ENCODE data around the gene MRPL12. TPM values are rescaled to one million over a fixed set of nuclear protein-coding genes. Genes with fewer than 3 reads are reported as not detected.

The MRPL12 gene
- total and polyA plus RNA-seq, 9 of the 15 experiments (the other 6 are each of a cell fraction or from before 2014, with no cell fraction given) = 0.94 to 338 (median 100) TPM

DNA sequence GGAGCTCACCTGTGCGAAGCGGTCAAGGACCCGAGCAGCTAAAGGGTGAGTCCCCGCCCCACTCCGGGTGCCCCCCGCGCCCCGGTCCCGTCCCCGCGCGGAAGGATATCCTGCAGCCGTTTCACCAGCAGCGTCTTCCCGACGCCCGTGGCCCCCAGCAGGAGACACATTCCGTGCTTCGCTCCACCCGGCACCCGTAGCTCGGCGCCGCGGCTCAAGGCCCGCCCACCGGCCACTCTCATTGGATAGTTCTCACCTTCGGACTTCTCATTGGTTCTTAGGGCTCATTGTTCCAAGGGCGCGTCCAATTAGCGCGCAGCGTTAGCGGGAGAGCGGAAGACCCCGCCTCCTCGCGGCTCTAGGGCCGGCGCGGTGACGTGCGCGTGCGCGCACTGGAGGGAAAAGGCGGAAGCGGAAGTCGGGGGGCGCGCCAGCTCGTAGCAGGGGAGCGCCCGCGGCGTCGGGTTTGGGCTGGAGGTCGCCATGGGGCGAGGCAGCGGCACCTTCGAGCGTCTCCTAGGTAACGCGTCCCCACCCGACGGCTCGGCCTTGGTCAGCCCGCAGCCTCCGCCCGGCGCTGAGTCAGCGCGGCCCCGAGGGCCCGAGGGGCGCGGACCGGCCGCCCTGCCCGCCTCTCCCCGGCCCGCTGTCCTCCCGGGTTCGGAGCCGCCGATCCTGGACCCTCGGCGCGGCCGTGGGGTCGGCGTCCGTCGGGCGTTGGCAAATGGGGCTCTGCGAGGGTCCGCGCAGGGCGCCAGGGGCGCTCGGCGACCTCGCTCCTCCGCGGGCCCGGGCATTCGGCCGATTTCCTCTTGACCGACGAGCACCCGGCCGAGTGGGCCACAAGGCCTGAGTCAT, 19.4 kb upstream of the MRPL12 start, which contains the start of the genes ARL16 and HGS (continued):
- TF ChIP-seq PTTG1 (tag; IDR thresholded peaks at IDR 0.05; ENCODE audit: low read depth) = no peak
- TF ChIP-seq DACH1 (IDR thresholded peaks at IDR 0.05; ENCODE audit: partially characterized antibody) = no peak
- no peak for TF ChIP-seq ZNF408 (CRISPR knock-in tag; IDR thresholded peaks at IDR 0.05; ENCODE audit: low read depth)
- TF ChIP-seq ZNF699 (CRISPR knock-in tag; IDR thresholded peaks at IDR 0.05; ENCODE audit: insufficient replicate concordance) = no peak
- no peak for TF ChIP-seq NFIC (IDR thresholded peaks at IDR 0.05)
- peak; percentile 91 for TF ChIP-seq SP1 (CRISPR knock-in tag; IDR thresholded peaks at IDR 0.05)
- TF ChIP-seq TSHZ1 (CRISPR knock-in tag; IDR thresholded peaks at IDR 0.05) = no peak
- no peak for TF ChIP-seq PTRF (tag; IDR thresholded peaks at IDR 0.05)
- 0 out of 2 replicates have a peak, but pooled peaks have one; percentile 43 for TF ChIP-seq MTA1 (IDR thresholded peaks at IDR 0.05; ENCODE audit: borderline replicate concordance)
- TF ChIP-seq, protein P1, sequence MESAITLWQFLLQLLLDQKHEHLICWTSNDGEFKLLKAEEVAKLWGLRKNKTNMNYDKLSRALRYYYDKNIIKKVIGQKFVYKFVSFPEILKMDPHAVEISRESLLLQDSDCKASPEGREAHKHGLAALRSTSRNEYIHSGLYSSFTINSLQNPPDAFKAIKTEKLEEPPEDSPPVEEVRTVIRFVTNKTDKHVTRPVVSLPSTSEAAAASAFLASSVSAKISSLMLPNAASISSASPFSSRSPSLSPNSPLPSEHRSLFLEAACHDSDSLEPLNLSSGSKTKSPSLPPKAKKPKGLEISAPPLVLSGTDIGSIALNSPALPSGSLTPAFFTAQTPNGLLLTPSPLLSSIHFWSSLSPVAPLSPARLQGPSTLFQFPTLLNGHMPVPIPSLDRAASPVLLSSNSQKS (CRISPR knock-in tag; IDR thresholded peaks at IDR 0.05) = no peak
- no peak for TF ChIP-seq SIX5 (IDR thresholded peaks at IDR 0.05; ENCODE audit: borderline replicate concordance in 1 of 2, insufficient read depth in 1 of 2, low read depth in 1 of 2, low read length in 2 of 2)
- TF ChIP-seq ZNF197 (CRISPR knock-in tag; IDR thresholded peaks at IDR 0.05; ENCODE audit: low read depth) = no peak
- peak; percentile 83 for TF ChIP-seq MEIS2 (IDR thresholded peaks at IDR 0.05; ENCODE audit: partially characterized antibody)
- no peak for TF ChIP-seq NFXL1 (CRISPR knock-in tag; IDR thresholded peaks at IDR 0.05)
- TF ChIP-seq ZNF696 (CRISPR knock-in tag; conservative IDR thresholded peaks at IDR 0.05) = no peak
- peak; percentile 73 for TF ChIP-seq TEAD2 (tag; IDR thresholded peaks at IDR 0.05)
- no peak; the same call in 1 of the 2 replicates for TF ChIP-seq RAD51 (IDR thresholded peaks at IDR 0.05; ENCODE audit: borderline replicate concordance, low read depth)
- no peak for TF ChIP-seq BHLHE40 (IDR thresholded peaks at IDR 0.05; ENCODE audit: low read length)
- TF ChIP-seq MAZ (CRISPR knock-in tag; conservative IDR thresholded peaks at IDR 0.05 in 1 of 2, IDR thresholded peaks at IDR 0.05 in 1 of 2) = peak; percentile 90 to 99
- TF ChIP-seq ILF3 (IDR thresholded peaks at IDR 0.05; ENCODE audit: borderline replicate concordance) = no peak
- 0 out of 2 replicates have a peak, but pooled peaks have one; percentile 37 for TF ChIP-seq ERF (CRISPR knock-in tag; IDR thresholded peaks at IDR 0.05)
- no peak for TF ChIP-seq CHD4 (IDR thresholded peaks at IDR 0.05; ENCODE audit: insufficient read depth, insufficient replicate concordance, low read depth, low read length, poor library complexity, severe bottlenecking)
- TF ChIP-seq GATAD2B (IDR thresholded peaks at IDR 0.05; ENCODE audit: borderline replicate concordance) = peak; percentile 83; the same call in 1 of the 2 replicates
